ENCODE measurements around the gene STK11.

STK11 gene

DNA sequence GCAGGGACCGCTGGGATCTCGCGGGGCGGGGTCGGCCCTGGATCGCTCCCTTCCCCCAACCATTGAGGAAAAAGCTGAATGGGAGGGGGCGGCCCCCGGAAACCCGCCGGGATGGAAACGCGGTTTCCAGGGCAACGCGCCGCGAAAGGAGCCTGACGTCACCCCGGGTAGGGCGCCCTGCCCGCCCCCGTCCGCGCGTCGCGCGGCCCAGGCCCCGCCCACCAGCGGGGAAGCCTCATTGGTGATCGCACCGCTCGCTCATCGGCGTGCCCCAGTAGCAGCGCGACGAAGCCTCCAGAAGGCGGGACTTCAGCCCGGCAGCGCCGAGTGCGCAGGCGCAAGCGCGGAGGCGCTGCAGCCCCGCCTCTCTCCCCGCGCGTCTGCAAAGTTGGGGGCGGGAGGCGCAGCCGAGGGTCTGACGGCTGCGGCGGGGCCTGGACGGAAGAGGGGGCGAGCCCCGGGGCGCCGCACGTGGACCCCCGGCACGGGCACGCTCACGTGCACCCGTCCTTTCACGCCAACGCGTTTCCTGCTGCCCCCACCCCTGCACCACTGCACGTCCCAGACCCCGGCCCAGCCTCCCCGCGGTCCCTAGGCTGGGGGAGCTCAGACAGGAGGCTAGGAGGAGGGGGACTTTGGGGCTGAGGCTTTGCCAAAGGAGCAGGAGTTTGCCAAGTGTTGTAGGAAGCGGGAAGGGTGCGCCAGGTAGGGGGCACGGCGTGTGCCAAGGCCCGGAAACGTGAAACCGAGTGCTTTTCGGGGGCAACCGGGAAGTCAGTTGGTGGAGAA is 55.4 kb downstream of the STK11 start:
- H3K4me1 ChIP-seq (ENCODE audit: insufficient read depth, low read length, poor library complexity, severe bottlenecking): peaks cover 32% of the 10 kb centered on the region
- peak overlapping the region; percentile 86 for H2AFZ ChIP-seq (ENCODE audit: low read length)
- no peaks in the 10 kb centered on the region for H3K9me3 ChIP-seq (ENCODE audit: insufficient read depth, low read depth, low read length)
- peak overlapping the region; percentile 99 for H3K4me3 ChIP-seq (ENCODE audit: low read length, poor library complexity, severe bottlenecking)
- peaks cover 32% of the 10 kb centered on the region; the same call in 1 of the 2 replicates for H3K79me2 ChIP-seq (ENCODE audit: insufficient read depth, low read length)
- peaks cover 23% of the 10 kb centered on the region; the same call in 1 of the 2 replicates for H3K36me3 ChIP-seq (ENCODE audit: insufficient read depth, low read length)
- no peaks in the 10 kb centered on the region for H3K27me3 ChIP-seq (ENCODE audit: insufficient read depth, low read length, poor library complexity, severe bottlenecking)
- H3K9me2 ChIP-seq (replicated peaks; ENCODE audit: low read depth, low read length): no peaks in the 10 kb centered on the region
- peak overlapping the region; percentile 92 for H3K4me2 ChIP-seq (ENCODE audit: low read depth, low read length, poor library complexity, severe bottlenecking)
- 0 out of 2 replicates have a peak, but pooled peaks cover 8% of the 10 kb centered on the region for H3F3A ChIP-seq (ENCODE audit: low read depth)
- H3K9ac ChIP-seq (ENCODE audit: low read depth, low read length, poor library complexity, severe bottlenecking): peak overlapping the region; percentile 85
- TF ChIP-seq EZH2phosphoT487 (IDR thresholded peaks at IDR 0.05; ENCODE audit: borderline replicate concordance): no peak
- TF ChIP-seq, protein P1, sequence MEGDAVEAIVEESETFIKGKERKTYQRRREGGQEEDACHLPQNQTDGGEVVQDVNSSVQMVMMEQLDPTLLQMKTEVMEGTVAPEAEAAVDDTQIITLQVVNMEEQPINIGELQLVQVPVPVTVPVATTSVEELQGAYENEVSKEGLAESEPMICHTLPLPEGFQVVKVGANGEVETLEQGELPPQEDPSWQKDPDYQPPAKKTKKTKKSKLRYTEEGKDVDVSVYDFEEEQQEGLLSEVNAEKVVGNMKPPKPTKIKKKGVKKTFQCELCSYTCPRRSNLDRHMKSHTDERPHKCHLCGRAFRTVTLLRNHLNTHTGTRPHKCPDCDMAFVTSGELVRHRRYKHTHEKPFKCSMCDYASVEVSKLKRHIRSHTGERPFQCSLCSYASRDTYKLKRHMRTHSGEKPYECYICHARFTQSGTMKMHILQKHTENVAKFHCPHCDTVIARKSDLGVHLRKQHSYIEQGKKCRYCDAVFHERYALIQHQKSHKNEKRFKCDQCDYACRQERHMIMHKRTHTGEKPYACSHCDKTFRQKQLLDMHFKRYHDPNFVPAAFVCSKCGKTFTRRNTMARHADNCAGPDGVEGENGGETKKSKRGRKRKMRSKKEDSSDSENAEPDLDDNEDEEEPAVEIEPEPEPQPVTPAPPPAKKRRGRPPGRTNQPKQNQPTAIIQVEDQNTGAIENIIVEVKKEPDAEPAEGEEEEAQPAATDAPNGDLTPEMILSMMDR (conservative IDR thresholded peaks at IDR 0.05; ENCODE audit: low read length): no peak
- H4K20me1 ChIP-seq (ENCODE audit: insufficient read depth, low read length, poor library complexity, severe bottlenecking): peaks cover 41% of the 10 kb centered on the region

DNA sequence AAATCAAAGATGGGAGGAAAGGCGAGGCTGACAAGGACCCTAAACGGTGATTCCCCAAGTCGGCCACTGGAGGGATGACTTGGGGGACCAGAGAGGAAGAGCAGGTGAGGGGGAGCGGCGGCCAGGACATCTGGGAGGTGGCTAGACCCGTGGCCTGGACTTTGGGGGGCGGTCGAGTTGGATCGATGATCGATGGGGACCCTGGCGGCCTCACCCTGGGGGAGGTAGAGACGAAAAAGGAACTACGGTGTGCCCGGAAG is 55.9 kb downstream of the STK11 start:
- Histone ChIP-seq H4K20me1 (ENCODE audit: insufficient read depth, low read length, poor library complexity, severe bottlenecking) (peaks cover 39% of the 10 kb centered on the region), H3K9ac (ENCODE audit: low read depth, low read length, poor library complexity, severe bottlenecking) (peak overlapping the region; percentile 85), H3K36me3 (ENCODE audit: insufficient read depth, low read length) (peaks cover 19% of the 10 kb centered on the region; the same call in 1 of the 2 replicates), H3K9me2 (replicated peaks; ENCODE audit: low read depth, low read length) (no peaks in the 10 kb centered on the region), H2AFZ (ENCODE audit: low read length) (peak overlapping the region; percentile 86; the same call in 1 of the 2 replicates), H3K4me3 (ENCODE audit: low read length, poor library complexity, severe bottlenecking) (peak overlapping the region; percentile 99), H3K4me2 (ENCODE audit: low read depth, low read length, poor library complexity, severe bottlenecking) (peak overlapping the region; percentile 92), H3K79me2 (ENCODE audit: insufficient read depth, low read length) (peaks cover 28% of the 10 kb centered on the region; the same call in 1 of the 2 replicates), H3F3A (ENCODE audit: low read depth) (0 out of 2 replicates have a peak, but pooled peaks cover 8% of the 10 kb centered on the region), H3K4me1 (ENCODE audit: insufficient read depth, low read length, poor library complexity, severe bottlenecking) (peaks cover 37% of the 10 kb centered on the region), H3K9me3 (ENCODE audit: insufficient read depth, low read depth, low read length) (no peaks in the 10 kb centered on the region), H3K27me3 (ENCODE audit: insufficient read depth, low read length, poor library complexity, severe bottlenecking) (no peaks in the 10 kb centered on the region)
- TF ChIP-seq EZH2phosphoT487 (IDR thresholded peaks at IDR 0.05; ENCODE audit: borderline replicate concordance): no peak
- TF ChIP-seq, protein P1 (conservative IDR thresholded peaks at IDR 0.05; ENCODE audit: low read length): peak; percentile 30; the same call in 1 of the 2 replicates

DNA sequence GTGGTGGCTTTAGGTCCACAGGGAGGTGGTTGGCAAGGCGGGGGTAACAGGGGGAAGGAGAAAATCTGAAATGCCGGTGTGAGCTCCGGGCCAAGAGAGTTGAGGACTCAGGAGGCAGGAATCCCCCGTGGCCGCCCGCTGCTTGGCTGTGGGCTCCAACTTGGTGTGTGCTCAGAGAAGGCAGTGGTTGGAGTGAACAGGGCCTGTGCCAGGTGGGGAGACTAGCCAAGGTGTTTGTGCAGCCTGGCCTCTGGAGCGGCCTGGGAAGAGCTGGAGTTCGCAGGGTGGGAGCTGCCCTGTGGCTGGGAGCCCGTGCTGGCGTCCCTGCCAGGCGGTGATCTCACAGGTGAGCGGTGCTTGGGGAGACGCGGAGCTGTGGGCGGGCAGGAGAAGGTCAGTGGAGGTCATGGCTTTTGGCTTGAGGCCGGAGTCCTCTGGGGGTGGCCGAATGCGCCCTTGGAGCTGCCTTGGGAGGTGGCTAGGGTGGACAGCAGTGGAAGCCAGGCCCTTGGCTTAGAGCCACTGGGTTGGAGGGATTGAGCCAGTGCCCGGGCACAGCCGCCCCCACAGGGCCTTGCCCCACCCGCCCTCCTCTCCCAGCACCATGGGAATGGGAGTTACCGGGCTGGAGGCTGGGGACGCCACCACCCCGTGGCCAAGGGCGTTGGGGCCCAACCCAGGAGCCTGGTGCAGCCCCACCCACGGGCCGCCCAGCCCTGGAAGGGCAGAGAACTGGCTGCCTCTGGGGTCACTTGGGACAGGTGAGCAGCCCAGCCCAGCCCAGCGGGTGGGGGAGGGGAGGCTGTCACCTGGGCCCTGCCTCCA is 56.4 kb downstream of the STK11 start:
- Histone ChIP-seq H3K4me2 (ENCODE audit: low read depth, low read length, poor library complexity, severe bottlenecking) (peak overlapping the region; percentile 92), H3K36me3 (ENCODE audit: insufficient read depth, low read length) (peaks cover 13% of the 10 kb centered on the region; the same call in 1 of the 2 replicates), H3K4me1 (ENCODE audit: insufficient read depth, low read length, poor library complexity, severe bottlenecking) (peaks cover 41% of the 10 kb centered on the region), H3K9me2 (replicated peaks; ENCODE audit: low read depth, low read length) (no peaks in the 10 kb centered on the region), H2AFZ (ENCODE audit: low read length) (no peak overlapping the region), H3K4me3 (ENCODE audit: low read length, poor library complexity, severe bottlenecking) (peak overlapping the region; percentile 99), H3K9ac (ENCODE audit: low read depth, low read length, poor library complexity, severe bottlenecking) (peak overlapping the region; percentile 85), H3F3A (ENCODE audit: low read depth) (0 out of 2 replicates have a peak, but pooled peaks cover 8% of the 10 kb centered on the region), H3K27me3 (ENCODE audit: insufficient read depth, low read length, poor library complexity, severe bottlenecking) (no peaks in the 10 kb centered on the region), H3K79me2 (ENCODE audit: insufficient read depth, low read length) (peaks cover 22% of the 10 kb centered on the region; the same call in 1 of the 2 replicates), H4K20me1 (ENCODE audit: insufficient read depth, low read length, poor library complexity, severe bottlenecking) (peaks cover 33% of the 10 kb centered on the region), H3K9me3 (ENCODE audit: insufficient read depth, low read depth, low read length) (no peaks in the 10 kb centered on the region)
- TF ChIP-seq, protein P1 (conservative IDR thresholded peaks at IDR 0.05; ENCODE audit: low read length): no peak; the same call in 1 of the 2 replicates
- no peak for TF ChIP-seq EZH2phosphoT487 (IDR thresholded peaks at IDR 0.05; ENCODE audit: borderline replicate concordance)

Measured in Loucy (cell line).